C4-2B (cell line): ENCODE data around the gene RPL12.

Experiments used
- H3K27ac ChIP-seq: fragments of 450-650 bp; 2 replicates; pipeline ENCODE4 v1.5.1; 2017
- ZFX ChIP-seq: fragments of 450-650 bp; IDR thresholded peaks from 2 replicates; pipeline ENCODE4 v1.6.1; 2017
- TF ChIP-seq, protein P1 (sequence below): fragments of 450-650 bp; conservative IDR thresholded peaks from 2 replicates; pipeline ENCODE4 v1.5.1; 2017; ENCODE audit warnings: mild to moderate bottlenecking

The RPL12 gene

DNA sequence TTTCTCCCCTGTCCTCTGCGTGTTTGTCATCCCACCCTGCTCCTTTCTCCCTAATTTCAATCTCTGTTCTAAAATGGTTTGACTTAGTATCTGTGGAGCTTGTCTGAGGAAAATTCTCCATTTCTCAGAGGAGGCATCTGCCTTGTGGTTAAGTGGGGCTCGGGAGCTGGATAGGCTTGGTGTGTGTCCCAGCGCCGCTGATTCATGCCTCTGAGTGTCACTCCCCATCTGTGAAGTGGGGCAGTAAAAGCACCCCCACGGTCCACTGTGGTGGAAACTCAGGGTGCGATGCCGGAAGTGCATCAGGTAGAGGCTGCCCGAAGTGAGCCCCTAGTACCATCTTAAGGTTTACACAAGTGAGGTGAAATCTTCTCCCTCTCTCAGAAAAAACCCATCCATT is 37.7 kb upstream of the RPL12 start:
- no peak overlapping the region for H3K27ac ChIP-seq
- TF ChIP-seq, protein P1, sequence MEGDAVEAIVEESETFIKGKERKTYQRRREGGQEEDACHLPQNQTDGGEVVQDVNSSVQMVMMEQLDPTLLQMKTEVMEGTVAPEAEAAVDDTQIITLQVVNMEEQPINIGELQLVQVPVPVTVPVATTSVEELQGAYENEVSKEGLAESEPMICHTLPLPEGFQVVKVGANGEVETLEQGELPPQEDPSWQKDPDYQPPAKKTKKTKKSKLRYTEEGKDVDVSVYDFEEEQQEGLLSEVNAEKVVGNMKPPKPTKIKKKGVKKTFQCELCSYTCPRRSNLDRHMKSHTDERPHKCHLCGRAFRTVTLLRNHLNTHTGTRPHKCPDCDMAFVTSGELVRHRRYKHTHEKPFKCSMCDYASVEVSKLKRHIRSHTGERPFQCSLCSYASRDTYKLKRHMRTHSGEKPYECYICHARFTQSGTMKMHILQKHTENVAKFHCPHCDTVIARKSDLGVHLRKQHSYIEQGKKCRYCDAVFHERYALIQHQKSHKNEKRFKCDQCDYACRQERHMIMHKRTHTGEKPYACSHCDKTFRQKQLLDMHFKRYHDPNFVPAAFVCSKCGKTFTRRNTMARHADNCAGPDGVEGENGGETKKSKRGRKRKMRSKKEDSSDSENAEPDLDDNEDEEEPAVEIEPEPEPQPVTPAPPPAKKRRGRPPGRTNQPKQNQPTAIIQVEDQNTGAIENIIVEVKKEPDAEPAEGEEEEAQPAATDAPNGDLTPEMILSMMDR, result no peak
- no peak for TF ChIP-seq ZFX

DNA sequence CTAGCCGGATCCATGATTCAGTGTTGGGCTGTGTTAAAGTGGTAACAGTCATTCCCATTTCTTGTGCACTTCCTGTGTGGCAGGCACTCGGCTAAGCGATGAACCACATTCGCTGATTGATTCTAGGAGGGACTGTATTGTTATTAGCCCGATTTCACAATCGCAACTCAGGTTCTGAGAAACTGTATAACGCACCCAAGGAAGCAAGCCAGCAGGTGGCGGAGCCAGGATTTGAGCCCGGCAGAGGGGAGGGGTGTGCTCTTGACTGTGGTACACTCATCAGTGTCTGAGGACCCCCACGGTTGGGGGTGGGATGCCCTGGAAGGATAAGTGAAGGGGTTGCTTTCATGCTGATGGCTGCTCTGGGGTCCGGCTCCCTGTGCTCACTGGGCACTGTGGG is 34.8 kb upstream of the RPL12 start:
- no peak for TF ChIP-seq ZFX
- TF ChIP-seq, protein P1, result no peak
- H3K27ac ChIP-seq, result peak overlapping the region; percentile 49

DNA sequence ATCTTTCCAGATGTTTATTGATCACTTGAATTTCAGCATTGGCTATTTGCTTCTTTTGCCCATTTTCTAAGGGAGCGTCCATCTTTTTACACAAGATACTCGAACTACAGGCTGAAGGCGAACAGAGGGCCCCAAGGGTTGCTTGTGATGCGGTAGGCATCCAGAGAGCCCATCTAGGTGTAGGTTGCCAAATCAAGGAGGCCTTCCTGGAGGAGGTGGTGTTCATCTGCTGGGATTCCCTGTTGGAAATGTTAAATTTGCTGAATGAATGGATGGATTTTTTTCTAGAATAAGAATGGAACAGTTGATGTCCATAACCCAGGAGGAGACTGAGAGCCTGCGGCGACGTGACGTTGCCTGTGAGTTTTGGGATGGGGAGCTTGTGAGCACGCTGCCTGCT is 31.5 kb upstream of the RPL12 start:
- no peak overlapping the region for H3K27ac ChIP-seq
- TF ChIP-seq, protein P1, result no peak
- no peak for TF ChIP-seq ZFX

DNA sequence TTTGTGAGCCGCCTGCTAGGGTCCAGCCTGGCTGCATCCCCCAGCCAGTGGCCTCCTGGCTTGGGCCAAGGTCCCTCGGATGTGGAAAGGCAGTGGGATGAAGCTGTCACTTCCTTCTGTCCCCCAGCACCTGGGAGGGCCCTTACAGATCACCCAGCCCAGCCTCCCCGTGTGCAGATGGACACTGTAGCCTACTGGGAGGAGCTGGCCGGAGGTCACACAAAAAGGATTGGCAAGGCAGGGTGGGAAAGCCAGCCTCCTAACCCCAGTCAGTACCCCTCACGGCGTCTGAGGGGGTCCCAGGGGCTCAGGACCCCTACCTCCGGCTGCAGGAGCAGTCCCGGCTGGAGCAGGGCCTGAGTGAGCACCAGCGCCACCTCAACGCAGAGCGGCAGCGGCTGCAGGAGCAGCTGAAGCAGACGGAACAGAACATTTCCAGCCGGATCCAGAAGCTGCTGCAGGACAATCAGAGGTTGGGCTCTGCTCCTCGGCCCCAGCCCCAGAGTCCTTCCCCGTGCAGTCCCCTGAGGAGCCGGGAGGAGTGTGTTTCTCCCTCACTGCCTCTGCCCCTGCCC is 28.4 kb upstream of the RPL12 start:
- no peak for TF ChIP-seq ZFX
- TF ChIP-seq, protein P1, result no peak
- no peak overlapping the region for H3K27ac ChIP-seq

DNA sequence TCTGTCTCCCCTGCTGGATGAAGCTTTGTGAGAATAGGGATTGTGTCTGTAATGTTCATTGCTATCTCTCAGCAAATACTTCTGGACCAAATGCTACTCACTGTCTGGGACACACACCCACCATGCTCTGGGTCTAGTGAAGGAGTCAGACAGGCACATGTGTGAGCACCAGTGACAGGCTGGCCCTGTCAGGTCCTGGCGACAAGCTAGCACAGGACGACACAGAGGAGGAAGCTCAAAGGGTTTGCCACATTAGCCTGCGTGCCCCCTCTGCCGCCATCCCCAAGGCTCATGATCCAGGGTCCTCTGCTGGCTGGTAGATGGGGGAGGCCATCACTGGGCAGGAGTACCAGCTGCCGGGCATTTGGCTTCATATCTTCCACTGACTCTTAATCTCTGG is 23.4 kb upstream of the RPL12 start:
- no peak overlapping the region for H3K27ac ChIP-seq
- TF ChIP-seq ZFX, result no peak
- TF ChIP-seq, protein P1, result no peak

DNA sequence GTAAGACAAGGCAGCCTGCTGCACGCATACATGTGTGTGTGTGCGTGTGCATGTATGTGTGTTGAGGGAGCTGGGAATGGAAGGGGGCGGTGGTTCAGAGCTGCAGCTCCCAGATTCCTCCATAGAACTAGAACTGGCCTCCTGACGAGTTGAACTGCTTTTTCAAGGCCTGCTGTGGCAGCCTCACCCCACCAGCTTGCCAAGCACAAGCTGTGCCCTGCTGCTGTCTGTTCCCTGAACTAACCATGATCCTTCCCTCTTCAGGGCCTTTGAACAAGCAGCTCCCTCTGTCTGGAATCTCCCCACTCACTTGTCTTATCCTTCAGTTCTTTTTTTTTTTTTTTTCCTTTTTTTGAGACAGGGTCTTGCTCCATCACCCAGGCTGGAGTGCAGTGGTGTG is 22.7 kb upstream of the RPL12 start:
- no peak overlapping the region for H3K27ac ChIP-seq
- TF ChIP-seq ZFX, result no peak
- TF ChIP-seq, protein P1, result no peak

DNA sequence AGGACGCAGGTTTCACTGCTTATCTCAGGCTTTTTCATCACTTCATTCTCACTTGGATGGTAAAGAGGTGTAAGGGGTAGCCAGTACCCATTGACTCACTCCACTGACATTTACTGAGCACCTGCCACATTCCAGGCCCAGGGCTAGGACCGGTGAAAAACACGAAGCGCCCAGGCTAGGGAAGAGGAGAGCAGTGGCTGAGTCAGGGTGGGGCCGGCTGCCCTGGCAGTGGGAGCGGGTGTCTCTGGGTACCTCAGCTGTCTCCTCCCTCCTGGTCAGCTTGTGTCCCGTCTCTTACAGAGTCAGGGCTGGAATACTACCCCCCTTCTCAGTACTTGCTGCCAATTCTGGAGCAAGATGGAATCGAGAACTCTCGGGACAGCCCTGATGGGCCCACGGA is 22.3 kb upstream of the RPL12 start:
- TF ChIP-seq, protein P1, result no peak
- no peak for TF ChIP-seq ZFX
- H3K27ac ChIP-seq, result no peak overlapping the region
